DMS 273 (cell line): ENCODE measurements around the gene RGS12.

Experiments
- DNase-seq: peaks from one replicate; lab custom pipeline; 2025; ENCODE audit not compliant: unreplicated experiment; lab: John Stamatoyannopoulos, UW

RGS12 gene

DNA sequence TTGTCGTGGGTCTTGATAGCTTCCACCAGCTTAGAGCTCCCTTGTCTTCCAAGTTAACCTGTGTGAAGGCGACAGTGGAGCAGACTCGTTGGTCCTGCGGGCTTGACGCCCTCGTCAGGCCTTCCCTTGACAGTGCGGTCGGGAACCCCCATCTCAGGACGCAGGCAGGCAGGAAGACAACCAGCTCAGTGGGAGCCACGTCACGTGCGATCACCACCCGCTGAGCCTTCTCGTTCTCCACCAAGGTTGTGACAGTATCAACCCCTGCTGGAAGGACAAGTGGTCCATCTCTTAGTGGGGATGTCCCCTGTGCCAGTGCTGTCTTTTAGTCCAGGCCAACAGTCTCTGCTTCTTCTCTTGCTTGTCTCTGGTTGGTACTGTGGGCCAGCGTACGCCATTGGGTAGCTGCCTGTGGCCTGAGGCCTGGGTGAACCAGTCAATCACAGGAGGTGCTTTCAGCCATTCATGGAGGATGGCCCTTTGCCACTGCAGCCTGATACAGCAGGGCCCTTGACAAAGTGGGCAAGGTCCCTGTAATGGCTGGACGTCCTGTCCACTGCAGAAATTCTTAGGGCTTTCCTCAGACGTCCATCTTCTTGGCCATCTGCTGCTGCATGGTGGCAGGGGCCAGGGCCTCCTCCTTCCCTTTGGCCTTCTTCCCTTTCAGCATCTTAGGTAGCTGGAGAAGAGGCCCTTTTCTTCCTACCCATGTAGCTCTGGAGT lies 31.4 kb downstream of the RGS12 start:
- no peak for DNase-seq

DNA sequence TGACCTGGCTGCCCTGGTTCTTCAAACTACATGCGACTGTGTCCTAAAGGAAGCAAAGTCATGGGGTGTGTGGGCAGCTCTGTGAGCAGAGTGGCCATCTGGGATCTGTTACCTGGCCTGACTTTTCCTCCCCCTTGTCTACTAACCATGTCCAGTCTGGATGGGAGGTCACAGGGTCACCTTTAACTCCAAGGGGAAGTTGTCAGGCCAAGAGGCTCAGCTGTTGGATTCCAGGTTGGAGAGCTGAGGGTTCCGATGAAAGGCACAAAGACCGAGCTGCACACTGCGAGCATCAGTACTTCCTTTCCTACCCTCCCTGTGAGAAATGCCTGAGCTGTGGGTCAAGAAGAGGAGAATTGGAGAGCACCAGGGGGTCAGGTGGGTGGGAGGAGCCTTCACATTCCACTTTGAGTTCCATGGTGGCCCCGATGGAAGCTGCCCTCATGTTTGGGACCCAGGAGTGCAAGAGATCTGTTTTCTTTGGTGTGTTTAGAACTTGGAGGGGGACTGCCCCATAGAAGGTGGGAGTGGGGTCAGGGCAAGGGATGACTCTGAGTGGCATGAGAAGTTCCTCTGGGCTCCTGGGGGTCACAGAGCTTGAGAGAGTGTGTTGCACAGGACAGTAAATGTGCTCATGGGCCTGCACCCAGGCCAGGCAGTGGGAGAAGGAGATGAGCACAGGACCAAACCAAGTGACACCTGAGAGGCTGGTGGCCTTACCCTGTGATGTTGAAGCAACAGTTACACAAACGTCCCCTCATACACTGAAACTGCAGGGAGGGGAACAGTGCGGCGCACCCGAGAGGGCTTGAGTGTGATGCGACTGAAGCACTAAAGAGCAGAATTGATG lies 36.2 kb downstream of the RGS12 start:
- no peak for DNase-seq

DNA sequence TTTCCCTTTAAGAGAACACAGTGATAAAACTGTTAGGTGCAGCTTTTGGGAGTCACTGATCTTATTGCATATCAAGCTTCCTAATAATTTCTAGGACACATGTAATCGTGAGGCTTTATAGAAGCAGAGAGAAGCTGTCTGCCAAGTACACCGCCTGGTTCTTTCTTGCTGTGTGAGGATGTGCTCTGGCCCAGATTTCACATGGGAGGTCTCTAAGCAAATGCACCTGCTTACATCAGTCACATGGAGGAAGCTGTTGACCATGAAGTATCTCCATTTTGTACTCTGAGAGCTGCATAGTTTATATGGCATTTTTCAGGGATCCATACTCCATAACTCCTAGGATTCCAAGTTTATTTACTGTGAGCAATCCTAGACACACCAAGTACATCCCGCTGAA lies 37.1 kb downstream of the RGS12 start:
- DNase-seq: no peak

DNA sequence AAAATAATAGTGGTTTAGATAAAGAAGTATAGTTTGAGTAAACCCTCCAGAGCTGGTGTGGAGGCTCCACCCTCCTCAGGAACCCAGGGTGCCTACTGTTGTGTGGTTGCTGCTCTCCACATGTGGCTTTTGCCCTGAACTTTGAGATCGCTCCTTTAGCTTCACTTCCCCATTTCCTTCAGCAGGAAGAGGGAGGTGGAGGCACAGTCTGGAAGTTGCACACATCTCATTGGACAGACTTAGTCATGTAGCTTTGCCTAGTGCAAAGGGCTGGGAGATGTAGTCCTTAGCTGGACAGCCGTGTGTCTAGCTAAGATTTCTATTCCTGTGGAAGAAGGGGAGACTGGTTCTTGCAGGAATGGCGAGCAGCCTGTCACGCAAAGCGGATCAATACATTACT lies 37.9 kb downstream of the RGS12 start:
- no peak for DNase-seq

DNA sequence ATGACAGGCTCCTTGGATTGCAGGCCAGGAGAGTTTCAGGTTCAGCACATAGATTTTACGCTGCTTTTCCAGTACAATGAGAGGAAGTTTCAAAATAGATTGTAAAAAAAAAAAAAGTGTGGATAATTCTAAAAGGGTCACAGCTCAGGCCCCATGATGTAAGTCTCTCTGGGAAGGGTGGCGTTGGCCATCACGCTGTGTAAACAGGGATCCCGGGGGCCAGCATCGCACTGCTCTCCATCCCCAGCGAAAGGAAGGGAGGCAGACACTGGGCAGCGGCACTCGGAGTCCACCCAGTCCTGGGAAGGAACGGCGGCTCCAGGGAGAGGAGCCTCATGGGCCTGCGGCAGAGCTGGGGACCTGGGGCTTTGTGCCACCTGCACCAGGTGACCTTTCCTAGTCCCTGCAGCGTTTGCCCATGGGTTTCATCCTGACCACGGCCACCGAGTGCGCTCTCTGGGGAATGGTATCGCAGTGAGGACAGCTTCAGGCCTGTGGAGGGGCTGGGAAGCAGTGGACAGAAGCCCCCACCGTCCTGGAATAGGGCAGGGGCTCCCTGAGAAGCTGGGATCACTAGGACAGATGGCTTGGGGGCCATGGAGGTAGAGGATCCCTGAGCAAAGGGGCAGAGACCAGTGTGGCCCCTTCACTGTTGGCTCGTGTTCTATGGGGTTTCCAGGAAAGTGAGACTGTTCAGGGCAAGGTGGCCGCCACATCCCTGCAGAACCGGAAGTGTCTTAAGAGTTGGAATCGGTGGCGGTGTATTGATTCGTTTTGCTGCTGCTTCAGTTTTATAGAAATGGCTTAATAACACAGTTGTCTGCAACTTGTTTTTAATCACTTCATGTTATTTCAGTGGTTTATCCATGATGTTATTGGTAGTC lies 38.9 kb downstream of the RGS12 start:
- DNase-seq: no peak

DNA sequence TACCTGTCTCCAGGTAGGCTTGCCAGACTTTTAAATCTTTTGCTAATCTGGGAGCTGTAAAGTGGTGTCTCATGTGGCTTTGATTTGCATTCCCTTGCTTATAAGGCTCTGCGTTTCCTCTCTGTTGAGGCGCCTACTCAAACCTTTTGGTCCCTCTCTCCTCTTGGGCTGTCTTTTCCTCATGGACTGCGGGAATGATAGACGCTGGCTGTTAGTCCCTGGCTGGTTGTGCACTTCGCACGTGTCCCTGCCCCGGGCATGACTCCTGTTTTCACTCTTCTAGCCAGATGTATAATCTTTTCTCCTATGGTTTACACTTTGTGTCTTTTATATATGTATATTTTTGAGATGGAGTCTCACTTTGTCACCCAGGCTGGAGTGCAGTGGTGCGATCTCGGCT lies 39.7 kb downstream of the RGS12 start:
- DNase-seq: no peak

DNA sequence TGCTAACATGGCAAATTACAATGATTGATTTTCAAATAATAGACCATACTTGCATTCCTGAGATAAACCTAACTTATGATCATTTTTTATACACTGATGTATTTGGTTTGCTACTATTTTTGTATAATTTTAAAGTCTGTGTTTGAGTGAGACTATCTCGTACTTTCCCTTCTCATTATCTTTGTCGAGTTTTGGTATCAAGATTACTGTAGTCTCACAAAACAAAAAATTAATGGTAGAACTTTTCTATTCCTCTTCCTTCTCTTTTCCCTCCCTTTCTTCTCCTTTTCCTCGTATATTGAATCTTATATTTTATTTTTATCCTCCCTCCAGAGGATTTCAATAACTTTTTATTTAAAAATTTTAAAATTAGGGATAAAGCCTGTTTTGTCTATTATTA lies 41.5 kb downstream of the RGS12 start:
- no peak for DNase-seq

DNA sequence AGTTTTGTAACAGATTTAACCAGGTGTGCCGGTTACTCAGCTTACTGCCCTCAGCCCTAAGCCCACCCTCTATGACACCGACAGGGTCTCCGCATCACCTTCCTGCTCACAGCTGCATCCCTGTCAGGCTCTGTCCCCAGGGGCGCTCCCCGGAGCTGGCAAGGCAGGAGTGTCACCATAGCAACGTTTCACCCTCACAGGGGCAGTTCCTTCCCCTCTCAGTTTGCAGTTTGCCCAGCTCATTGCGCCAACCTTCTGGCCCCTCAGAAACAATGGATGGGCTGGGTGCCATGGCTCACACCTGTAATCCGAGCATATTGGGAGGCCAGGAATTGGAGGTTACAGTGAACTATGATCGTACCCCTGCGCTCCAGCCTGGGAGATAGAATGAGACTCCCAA lies 42.6 kb downstream of the RGS12 start:
- peak; percentile 21 for DNase-seq

DNA sequence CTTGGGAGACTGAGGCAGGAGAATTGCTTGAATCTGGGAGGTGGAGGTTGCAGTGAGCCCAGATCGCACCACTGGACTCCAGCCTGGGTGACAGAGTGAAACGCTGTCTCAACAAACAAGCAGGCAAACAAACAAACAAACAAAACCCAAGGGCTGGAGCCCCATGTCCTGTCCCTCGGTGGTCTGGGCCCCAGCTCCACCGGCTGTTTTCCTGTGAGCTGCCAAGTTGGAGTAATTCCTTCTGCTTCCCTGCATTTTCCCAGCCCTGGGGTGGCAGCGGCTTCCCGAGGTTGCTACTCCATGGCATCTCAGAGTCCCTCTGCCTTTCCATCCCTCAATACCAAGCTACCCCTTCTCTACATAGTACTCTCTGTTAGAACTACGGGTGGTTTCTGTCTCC lies 43.2 kb downstream of the RGS12 start:
- no peak for DNase-seq

DNA sequence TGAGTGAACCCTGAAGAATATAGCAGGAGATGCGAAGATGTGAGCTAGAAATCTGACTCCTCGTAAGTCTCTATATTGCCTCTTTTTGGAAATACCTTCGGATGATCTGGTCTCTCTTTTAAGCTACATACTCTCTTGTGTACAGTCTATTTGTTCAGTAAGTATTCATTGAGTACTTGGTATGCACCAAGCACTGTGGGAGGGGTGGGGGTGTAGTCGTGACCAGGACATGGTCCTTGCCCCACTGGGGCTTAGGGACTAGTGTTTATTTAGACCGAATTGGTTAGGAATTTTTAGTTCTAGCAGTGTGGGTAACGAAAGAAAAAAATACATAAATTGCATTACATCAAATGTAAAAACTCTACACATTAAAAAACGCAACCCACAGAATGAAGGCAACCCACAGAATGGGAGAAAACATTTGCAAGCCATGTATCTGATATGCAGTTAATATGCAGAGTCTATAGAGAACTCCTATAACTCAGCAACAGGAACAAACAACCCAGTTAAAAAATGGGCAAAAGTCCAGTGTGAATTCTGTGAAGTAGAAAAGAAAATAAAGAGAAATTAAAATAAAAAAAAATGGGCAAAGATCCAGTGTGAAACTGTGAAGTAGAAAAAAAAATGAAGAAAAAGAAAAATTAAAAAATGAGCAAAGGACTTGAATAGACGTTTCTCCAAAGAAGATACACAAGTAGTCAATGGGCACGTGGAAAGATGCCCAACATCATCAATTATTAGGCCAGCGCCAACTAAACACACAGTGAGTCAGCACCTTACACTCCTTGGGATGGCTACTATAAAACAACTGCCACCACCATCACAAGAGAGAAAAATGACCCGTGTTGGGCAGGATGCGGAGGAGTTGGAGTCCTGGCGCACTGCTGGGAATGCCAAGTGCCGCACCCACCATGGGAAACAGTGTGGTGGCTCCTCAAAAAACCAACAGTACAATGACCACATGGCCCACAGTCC lies 43.8 kb downstream of the RGS12 start:
- no peak for DNase-seq

DNA sequence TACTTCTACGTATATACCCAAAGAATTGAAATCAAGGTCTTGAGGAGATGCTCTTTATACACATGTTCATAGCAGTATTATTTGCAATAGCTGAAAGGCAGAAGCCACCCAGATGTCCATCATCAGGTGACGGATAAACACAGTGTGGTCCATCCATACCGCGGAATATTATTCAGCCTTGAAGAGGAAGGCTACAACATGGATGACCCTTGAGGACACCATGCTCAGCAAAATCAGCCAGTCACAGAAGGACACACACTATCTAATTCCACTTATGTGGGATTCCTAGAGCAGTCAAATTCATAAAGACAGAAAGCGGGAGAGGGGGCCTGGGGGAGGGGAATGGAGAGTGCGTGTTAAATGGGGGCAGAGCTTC lies 44.5 kb downstream of the RGS12 start:
- no peak for DNase-seq

DNA sequence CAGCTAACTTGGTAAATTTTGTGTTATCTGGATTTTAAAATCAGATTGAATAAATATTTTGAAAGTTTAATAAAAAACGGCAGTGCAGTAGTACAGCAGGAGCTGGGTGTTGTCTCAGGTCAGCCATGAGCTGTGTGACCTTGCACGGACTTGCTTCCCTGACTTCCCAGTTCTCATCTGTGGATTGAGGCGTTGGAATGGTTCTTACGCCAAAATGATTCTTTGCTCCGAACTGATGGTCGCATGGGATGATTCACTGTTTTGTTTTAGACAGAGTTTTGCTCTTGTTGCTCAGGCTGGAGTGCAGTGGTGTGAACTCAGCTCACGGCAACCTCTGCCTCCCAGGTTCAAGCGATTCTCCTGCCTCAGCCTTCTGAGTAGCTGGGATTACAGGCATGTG lies 45.0 kb downstream of the RGS12 start:
- DNase-seq: no peak

DNA sequence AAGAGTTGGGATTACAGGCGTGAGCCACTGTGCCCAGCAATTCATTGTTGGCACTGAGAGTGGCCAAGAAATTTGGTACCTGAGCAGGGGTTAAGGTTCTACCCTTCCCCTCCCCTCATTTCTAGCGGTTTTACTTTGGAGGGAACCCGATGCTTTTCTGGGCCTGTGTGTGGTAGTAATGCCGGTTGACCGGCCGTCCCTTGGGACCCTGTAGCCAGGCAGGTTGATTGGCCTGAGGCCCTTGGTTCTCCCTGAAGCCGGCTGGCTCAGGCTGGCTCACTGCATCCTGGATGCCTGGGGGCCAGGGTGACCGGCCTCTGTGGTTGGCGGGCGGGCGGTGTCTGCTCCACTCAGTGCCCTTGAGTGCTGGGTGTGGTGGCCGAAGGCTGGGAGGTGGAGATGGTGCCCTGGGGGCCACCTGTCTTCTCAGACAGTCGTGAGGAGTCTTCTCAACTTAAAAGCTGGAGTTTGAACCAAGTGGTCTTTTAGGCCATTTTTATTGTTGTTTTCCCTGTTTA lies 45.6 kb downstream of the RGS12 start:
- DNase-seq: no peak

DNA sequence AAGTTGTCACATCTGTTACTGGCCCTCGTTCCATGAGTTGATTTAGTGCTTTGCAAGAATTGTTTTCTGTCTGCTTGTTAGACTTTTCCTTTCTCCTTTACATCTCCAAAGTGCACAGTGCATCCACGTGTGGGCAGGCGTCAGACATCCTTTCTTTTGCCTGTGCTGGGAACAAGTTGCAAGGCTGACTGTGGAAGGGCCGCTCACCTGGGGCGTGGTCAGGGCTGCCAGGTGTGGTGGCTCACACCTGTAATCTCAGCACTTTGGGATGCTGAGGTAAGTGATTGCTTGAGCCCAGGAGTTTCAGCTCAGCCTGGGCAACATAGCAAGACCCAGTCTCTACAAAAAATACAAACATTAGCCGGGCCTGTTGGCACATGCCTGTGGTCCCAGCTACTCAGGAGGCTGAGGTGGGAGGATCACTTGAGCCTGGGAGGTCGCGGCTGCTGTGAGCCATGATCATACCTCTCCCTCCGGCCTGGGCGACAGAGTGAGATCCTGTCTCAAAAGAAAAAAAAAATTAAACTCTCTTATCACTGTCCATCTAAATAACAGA lies 46.2 kb downstream of the RGS12 start:
- DNase-seq: no peak

DNA sequence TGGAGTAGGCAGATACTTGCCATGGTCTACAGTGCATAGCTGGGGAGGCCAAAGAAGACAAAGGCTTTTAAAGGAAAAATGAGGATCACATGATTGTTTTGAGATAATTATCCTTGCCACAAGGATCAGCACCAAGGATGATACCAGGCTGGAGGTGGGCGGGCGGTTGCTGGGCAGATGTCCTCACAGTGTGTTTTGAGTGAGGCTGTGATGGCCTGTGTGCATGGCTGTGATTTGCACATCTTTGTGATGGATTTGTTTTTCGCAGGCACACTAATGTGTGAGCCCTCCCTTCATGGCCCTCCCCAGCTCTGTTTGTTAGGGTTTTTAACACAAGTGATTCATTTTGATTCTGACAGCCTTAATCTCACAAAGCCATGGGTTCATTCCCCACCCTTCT lies 46.8 kb downstream of the RGS12 start:
- DNase-seq: no peak

DNA sequence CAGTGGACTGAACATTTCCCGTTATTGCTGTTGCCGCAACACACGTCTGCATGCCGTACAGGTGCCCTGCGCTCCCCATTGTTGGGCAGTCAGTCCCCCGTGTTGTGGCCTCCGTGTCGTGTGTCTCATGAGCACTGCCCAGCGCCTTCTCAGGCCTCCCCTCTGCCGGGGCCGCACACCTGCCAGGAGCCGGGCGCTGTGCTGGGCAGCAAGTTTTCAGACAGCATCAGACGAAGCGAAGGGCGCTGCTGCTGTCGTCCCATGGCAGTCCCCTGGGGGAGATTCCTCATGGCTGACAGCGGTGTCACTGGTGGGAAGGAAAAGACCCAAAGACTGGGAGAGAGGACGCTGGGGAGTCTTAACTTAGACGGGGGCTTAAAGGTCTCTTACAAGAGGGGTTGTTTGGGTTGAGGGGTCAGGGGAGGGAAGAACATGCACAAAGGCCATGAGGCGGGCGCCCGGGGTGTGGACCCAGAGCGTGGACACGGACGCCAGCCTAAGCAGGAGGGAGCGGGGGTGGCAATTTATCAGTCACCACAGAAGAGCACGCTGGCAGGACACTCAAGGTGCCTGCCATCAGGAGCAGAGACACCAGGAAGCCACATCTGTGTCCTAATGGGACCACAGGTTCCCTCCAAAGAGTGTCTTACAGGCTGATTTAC lies 47.3 kb downstream of the RGS12 start:
- no peak for DNase-seq

DNA sequence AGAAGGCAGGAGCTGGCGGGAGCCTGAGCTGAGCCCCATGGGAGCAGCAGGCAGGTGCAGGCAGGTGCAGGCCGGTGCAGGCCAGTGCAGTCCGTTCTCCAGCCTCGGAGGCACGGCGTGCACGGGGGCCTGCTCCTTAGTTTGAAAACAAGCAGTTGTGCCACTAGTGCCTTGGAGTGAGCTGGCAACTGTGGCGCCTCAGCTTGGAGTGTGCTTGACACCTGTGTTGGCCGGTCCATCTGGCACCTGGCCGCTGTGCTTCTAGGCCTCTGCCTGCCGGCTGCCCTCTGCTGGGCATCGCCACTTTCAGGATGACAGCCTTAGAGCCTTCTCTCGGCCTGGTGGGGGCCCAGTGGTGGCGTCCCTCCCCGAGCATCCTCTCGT lies 47.9 kb downstream of the RGS12 start:
- DNase-seq: peak; percentile 46

DNA sequence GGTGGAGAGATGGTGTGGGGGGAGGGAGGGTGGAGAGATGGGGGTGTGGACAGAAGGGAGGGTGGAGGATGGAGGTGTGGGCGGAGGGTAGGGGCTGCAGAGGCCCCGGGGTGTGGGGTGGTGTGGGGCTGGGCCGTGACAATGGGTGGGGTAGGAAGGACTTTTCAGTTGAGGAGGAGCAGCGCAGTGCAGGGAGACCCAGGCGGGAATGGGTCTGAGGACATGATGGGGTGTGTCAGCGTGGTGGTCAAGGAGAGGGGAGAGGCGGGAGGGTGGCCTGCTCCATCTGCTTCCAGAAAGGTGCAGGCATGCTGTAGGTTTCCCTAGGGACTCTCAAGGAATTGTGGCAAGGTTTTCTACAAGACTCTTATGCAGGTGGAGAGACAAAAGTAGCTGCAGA lies 48.9 kb downstream of the RGS12 start:
- no peak for DNase-seq

DNA sequence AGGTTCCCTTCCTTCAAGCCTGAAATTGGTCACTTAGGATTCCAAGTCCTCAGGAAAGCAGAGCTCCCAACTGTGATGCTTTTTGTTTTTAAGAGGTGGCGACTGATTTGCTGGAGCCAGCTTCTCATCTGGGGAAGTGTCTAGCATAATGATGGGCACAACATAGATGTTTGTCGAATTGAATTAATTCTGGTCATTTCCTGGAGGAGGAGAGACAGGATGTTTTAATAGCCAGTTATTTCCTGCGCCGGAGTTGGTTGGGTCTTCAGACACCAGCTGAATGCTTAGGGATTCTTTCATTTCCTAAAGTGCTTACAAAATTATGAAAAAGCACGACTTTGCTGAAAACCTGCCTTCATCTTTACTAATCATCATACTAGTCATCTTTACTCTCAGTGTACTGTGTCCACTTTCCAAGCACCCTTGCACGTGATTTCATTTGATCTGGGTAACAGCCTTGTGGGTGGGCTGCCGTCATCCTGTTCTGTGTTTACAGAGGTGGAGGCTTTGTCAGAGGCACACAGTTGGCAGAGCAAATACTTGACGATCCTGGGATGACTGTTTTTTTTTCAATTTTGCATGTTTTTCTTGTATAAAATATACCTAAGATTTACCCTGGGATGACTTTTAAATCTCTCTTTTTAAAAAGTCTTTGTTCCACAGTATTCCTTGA lies 49.5 kb downstream of the RGS12 start:
- DNase-seq: peak; percentile 14
